ENCODE measurements around the gene CACNG6. TPM values are rescaled to one million over a fixed set of nuclear protein-coding genes. Genes with fewer than 3 reads are reported as not detected.

CACNG6 gene
- total RNA-seq, 4 donors from 2014 or later, result not detected

DNA sequence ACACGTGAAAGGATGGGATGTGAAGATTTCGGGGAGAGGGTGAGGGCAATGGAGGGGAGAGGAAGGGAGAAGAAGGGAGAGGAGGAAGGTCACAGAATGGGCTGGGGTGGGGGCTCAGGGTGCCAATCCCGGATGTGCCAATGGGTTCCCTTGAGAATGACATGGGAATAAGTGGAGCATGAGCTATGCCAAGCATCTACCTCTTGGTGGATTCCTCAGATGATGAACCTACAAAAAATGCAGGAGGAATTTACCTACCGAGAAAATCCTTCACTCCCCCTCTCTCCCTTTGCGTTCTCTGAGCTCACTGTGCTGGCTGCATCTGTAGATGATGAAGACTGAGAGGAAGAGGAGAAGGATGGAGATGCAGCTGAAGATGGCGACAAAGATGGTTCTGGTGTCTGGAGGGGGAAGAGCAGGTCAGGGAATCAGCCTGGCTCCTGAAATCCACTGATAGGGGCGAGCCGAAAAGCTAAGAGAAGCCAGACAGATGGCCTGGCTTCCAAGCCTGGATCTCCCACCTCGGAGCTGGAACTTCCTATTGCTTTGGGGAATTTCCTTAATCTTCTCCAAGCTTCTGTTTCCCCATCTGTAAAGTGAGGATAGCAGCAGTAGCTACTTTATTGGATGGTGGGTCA, 50.7 kb downstream of the CACNG6 start:
- no peaks in the 10 kb centered on the region for H3K36me3 ChIP-seq
- no peaks in the 10 kb centered on the region for H3K9me3 ChIP-seq
- TF ChIP-seq, protein P1, sequence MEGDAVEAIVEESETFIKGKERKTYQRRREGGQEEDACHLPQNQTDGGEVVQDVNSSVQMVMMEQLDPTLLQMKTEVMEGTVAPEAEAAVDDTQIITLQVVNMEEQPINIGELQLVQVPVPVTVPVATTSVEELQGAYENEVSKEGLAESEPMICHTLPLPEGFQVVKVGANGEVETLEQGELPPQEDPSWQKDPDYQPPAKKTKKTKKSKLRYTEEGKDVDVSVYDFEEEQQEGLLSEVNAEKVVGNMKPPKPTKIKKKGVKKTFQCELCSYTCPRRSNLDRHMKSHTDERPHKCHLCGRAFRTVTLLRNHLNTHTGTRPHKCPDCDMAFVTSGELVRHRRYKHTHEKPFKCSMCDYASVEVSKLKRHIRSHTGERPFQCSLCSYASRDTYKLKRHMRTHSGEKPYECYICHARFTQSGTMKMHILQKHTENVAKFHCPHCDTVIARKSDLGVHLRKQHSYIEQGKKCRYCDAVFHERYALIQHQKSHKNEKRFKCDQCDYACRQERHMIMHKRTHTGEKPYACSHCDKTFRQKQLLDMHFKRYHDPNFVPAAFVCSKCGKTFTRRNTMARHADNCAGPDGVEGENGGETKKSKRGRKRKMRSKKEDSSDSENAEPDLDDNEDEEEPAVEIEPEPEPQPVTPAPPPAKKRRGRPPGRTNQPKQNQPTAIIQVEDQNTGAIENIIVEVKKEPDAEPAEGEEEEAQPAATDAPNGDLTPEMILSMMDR (IDR thresholded peaks at IDR 0.05), result no peak
- TF ChIP-seq POLR2A (IDR thresholded peaks at IDR 0.05), result no peak

DNA sequence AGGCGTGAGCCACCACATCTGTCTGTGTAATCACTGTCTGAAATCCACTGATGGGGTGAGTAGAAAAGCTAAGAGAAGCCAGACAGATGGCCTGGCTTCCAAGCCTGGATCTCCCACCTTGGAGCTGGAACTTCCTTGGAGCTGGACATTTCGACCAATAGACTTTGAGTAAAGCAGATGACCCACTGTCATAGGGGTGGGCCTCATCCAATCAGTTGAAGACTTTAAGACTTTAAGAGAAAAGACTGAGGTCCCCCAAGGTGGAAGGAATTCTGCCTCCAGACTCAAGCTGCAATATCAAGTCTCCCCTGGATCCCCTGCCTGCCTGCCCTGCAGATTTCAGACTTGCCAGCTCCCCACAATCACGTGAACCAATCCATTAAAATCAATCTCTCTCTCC, 51.6 kb downstream of the CACNG6 start:
- H3K9me3 ChIP-seq, result no peaks in the 10 kb centered on the region
- H3K4me1 ChIP-seq, result no peaks in the 10 kb centered on the region
- H3K4me3 ChIP-seq, result no peak overlapping the region
- H3K27me3 ChIP-seq, result no peaks in the 10 kb centered on the region
- no peak overlapping the region for H3K27ac ChIP-seq
- DNase-seq, result no peak
- TF ChIP-seq, protein P1 (IDR thresholded peaks at IDR 0.05), result no peak
- no peak for TF ChIP-seq POLR2A (IDR thresholded peaks at IDR 0.05)
- H3K36me3 ChIP-seq, result no peaks in the 10 kb centered on the region

More for the DNA sequence above, 50.7 kb downstream of the CACNG6 start:
- Histone ChIP-seq H3K4me1 (no peaks in the 10 kb centered on the region), H3K27me3 (no peaks in the 10 kb centered on the region), H3K4me3 (no peak overlapping the region), H3K27ac (no peak overlapping the region)
- DNase-seq, result no peak

DNA sequence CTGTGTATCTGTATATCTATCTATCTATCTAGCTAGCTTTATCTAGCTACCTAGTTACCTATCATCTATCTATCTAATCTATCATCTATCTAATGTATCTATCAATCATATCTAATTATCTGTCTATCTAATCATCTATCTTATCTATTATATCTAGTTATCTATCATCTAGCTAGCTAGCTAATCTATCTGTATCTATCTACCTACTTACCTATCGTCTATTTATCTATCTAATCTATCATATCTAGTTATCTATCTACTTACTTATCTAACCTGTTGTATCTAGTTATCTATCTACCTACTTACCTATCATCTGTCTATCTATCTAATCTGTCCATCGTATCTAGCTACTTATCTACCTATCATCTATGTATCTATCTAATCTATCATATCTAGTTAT, 54.3 kb downstream of the CACNG6 start:
- no peak for DNase-seq
- H3K27me3 ChIP-seq, result no peaks in the 10 kb centered on the region
- H3K27ac ChIP-seq, result no peak overlapping the region
- no peaks in the 10 kb centered on the region for H3K4me1 ChIP-seq
- no peaks in the 10 kb centered on the region for H3K9me3 ChIP-seq
- H3K4me3 ChIP-seq, result no peak overlapping the region
- no peaks in the 10 kb centered on the region for H3K36me3 ChIP-seq
- TF ChIP-seq POLR2A (IDR thresholded peaks at IDR 0.05), result no peak
- TF ChIP-seq, protein P1 (IDR thresholded peaks at IDR 0.05), result no peak

DNA sequence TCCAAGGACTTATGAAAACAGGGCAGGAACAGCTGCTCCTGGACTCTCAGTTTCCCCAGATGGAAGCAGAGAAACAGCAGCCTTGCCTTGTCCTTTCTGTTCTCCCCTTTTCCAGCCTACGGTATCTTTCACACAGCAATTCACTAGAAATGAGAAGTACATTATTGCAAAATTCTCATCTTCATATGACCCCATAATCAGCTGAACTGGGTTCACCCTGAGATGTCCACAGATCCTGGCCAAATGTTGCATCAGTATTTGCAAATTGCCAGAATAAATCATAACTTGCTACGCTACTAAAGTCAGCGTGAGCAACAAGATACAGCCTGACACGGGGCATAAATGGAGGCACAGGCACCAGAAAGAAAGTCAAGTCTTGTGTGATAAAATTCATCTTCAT, 56.2 kb downstream of the CACNG6 start:
- no peaks in the 10 kb centered on the region for H3K36me3 ChIP-seq
- no peaks in the 10 kb centered on the region for H3K27me3 ChIP-seq
- no peak overlapping the region for H3K4me3 ChIP-seq
- no peak for TF ChIP-seq POLR2A (IDR thresholded peaks at IDR 0.05)
- TF ChIP-seq, protein P1 (IDR thresholded peaks at IDR 0.05), result no peak
- no peak for DNase-seq
- no peaks in the 10 kb centered on the region for H3K9me3 ChIP-seq
- H3K4me1 ChIP-seq, result no peaks in the 10 kb centered on the region
- no peak overlapping the region for H3K27ac ChIP-seq

Small RNA genes within 50 kb of the gene (small RNA-seq; reads per million reads assigned to genes)
- 0 reads per million in 2 donors for gene AC012314.20

Other genes with a start within 250 kb of the CACNG6 start
- gene NLRP12, start 167.3 kb upstream of the CACNG6 start, total RNA-seq, result under 1 TPM in 1 of 4 donors, not detected in 3; 0.67 TPM
- gene MYADM, start 123.8 kb upstream of the CACNG6 start, total RNA-seq, result 10 to 100 TPM; 11.4 to 52.8 (median 32.5) TPM
- gene PRKCG, start 109.4 kb upstream of the CACNG6 start, total RNA-seq, result 1 to 10 TPM in 1 of 4 donors, under 1 TPM in 1, not detected in 2; 0.47 to 2.5 TPM
- gene CACNG7, start 82.4 kb upstream of the CACNG6 start, total RNA-seq, result not detected
- not detected for gene CACNG8, start 28.7 kb upstream of the CACNG6 start, total RNA-seq
- not detected for gene VSTM1, start 72.3 kb downstream of the CACNG6 start, total RNA-seq
- gene TARM1, start 89.7 kb downstream of the CACNG6 start, total RNA-seq, result not detected
- 1 to 10 TPM in 1 of 4 donors, under 1 TPM in 1, not detected in 2; 0.70 to 1.7 TPM for gene OSCAR, start 109.2 kb downstream of the CACNG6 start, total RNA-seq
- 100 to 1,000 TPM in 1 of 4 donors, 10 to 100 TPM in 3; 40.6 to 156 (median 45.7) TPM for gene NDUFA3, start 111.2 kb downstream of the CACNG6 start, total RNA-seq
- gene TFPT, start 124.0 kb downstream of the CACNG6 start, total RNA-seq, result 10 to 100 TPM in 2 of 4 donors, 1 to 10 TPM in 2; 9.3 to 15.7 (median 10.6) TPM
- 10 to 100 TPM; 23.3 to 75.1 (median 41.4) TPM for gene PRPF31, start 124.1 kb downstream of the CACNG6 start, total RNA-seq
- gene CNOT3, start 146.1 kb downstream of the CACNG6 start, total RNA-seq, result 10 to 100 TPM; 26.1 to 99.9 (median 38.9) TPM
- 10 to 100 TPM in 2 of 4 donors, 1 to 10 TPM in 2; 2.9 to 28.9 (median 6.8) TPM for gene LENG1, start 168.1 kb downstream of the CACNG6 start, total RNA-seq
- 100 to 1,000 TPM in 3 of 4 donors, 10 to 100 TPM in 1; 38.0 to 281 (median 232) TPM for gene TMC4, start 181.5 kb downstream of the CACNG6 start, total RNA-seq
- 100 to 1,000 TPM in 3 of 4 donors, 10 to 100 TPM in 1; 85.8 to 370 (median 245) TPM for gene MBOAT7, start 197.9 kb downstream of the CACNG6 start, total RNA-seq
- gene TSEN34, start 199.7 kb downstream of the CACNG6 start, total RNA-seq, result 10 to 100 TPM; 29.7 to 50.4 (median 42.2) TPM
- 1,000 to 10,000 TPM in 2 of 4 donors, 100 to 1,000 TPM in 2; 712 to 1,604 (median 941) TPM for gene RPS9, start 209.2 kb downstream of the CACNG6 start, total RNA-seq
- 10 to 100 TPM in 1 of 4 donors, 1 to 10 TPM in 2, not detected in 1; 3.1 to 16.5 (median 5.6) TPM for gene LILRB3, start 231.4 kb downstream of the CACNG6 start, total RNA-seq

Data from Peyer's patch (tissue), 4 donors.